ENCODE data around the gene ORM2.
A peak's percentile ranks its signal among the peaks of the same experiment; 100 is the strongest.
"Not testable (repeated sequence)": the region's sequence is repeated elsewhere in the genome, so short reads cannot be mapped to it uniquely, and the experiment has no call there.

ORM2 gene

GRCh38 chr9:114329625-114330022 is at the start of gene ORM2:
ORM2 (plus strand) TSS chr9:114329869; CDS start chr9:114329905, 36 bp downstream.
- H3K4me3 Mint-ChIP-seq; H3K9me3 Mint-ChIP-seq (ENCODE audit: low read depth); H3K36me3 Mint-ChIP-seq; H3K4me1 Mint-ChIP-seq (ENCODE audit: low read depth); H3K27me3 Mint-ChIP-seq: not testable (repeated sequence)
- peak within 1 kb of the TSS; percentile 76 for H3K27ac Mint-ChIP-seq

GRCh38 chr9:114280636-114281472 is 48.8 kb upstream of the ORM2 start:
- Mint-ChIP-seq H3K9me3 (ENCODE audit: low read depth) (no peaks in the 10 kb centered on the region), H3K27ac (no peak overlapping the region), H3K4me3 (no peak overlapping the region), H3K27me3 (no peaks in the 10 kb centered on the region), H3K36me3 (peaks cover 2% of the 10 kb centered on the region), H3K4me1 (ENCODE audit: low read depth) (no peaks in the 10 kb centered on the region)

DNA sequence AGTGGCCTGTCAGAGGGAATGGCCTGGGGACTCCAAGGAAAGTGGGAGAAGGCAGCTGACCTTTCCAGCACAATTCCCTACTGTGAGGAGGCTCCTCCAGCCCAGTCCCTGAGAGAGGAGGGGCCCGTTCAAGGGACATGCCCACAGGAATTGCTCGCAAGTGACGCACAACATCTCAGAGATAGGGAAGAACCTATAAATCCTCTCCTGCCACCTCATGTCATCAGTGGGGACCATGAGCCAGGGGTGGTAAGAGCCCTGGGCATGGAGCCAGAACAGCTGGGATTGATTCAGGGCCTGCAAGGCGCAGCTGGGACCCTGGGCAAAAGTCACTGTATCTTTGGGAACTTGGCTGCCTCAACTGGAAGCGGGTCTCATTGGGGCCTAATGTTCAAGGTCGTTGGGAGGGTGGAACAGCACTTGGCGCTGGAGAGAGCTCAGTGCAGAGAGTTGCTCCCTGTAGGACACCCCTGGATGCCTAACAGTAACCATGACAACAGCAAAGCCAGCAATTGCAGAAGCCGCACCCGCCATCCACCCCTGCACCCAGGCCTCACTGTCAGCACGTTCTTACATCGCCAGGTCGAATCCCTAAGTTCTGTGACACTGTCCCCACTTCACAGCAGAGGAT is 48.1 kb upstream of the ORM2 start:
- Mint-ChIP-seq H3K27ac (no peak overlapping the region), H3K36me3 (peaks cover 2% of the 10 kb centered on the region), H3K27me3 (no peaks in the 10 kb centered on the region), H3K4me1 (ENCODE audit: low read depth) (no peaks in the 10 kb centered on the region), H3K9me3 (ENCODE audit: low read depth) (no peaks in the 10 kb centered on the region), H3K4me3 (no peak overlapping the region)

- Mint-ChIP-seq H3K27ac (no peak overlapping the region), H3K4me3 (no peak overlapping the region), H3K27me3 (no peaks in the 10 kb centered on the region), H3K36me3 (peaks cover 2% of the 10 kb centered on the region), H3K9me3 (ENCODE audit: low read depth) (no peaks in the 10 kb centered on the region), H3K4me1 (ENCODE audit: low read depth) (no peaks in the 10 kb centered on the region)
Observed at GRCh38 chr9:114282104-114282485, 47.6 kb upstream of the ORM2 start.

GRCh38 chr9:114282507-114282906 is 47.2 kb upstream of the ORM2 start:
- Mint-ChIP-seq H3K9me3 (ENCODE audit: low read depth) (no peaks in the 10 kb centered on the region), H3K4me3 (no peak overlapping the region), H3K27me3 (no peaks in the 10 kb centered on the region), H3K27ac (no peak overlapping the region), H3K36me3 (peaks cover 2% of the 10 kb centered on the region), H3K4me1 (ENCODE audit: low read depth) (no peaks in the 10 kb centered on the region)

DNA sequence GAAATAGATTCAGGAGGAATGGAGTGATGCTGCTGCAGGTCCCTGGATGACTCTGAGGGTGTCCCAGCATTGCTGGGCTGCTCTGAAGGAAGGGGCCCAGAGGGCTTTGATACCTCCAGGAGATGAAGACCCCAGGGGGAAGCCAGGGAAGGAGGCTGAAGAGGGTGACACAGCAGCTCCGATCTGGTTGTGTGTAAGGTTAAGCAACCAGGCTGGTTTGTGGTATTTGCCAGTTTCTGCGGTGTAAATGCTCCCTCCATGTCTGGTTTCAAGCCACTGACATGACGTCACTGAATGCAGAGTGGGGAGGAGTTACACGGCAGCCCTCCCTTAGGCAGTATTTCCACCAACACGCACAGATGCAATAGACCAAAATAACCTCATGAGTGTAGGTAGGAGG is 46.7 kb upstream of the ORM2 start:
- H3K27ac Mint-ChIP-seq = no peak overlapping the region
- peaks cover 2% of the 10 kb centered on the region for H3K36me3 Mint-ChIP-seq
- H3K9me3 Mint-ChIP-seq (ENCODE audit: low read depth) = no peaks in the 10 kb centered on the region
- H3K4me1 Mint-ChIP-seq (ENCODE audit: low read depth) = no peaks in the 10 kb centered on the region
- H3K27me3 Mint-ChIP-seq = no peaks in the 10 kb centered on the region
- no peak overlapping the region for H3K4me3 Mint-ChIP-seq

DNA sequence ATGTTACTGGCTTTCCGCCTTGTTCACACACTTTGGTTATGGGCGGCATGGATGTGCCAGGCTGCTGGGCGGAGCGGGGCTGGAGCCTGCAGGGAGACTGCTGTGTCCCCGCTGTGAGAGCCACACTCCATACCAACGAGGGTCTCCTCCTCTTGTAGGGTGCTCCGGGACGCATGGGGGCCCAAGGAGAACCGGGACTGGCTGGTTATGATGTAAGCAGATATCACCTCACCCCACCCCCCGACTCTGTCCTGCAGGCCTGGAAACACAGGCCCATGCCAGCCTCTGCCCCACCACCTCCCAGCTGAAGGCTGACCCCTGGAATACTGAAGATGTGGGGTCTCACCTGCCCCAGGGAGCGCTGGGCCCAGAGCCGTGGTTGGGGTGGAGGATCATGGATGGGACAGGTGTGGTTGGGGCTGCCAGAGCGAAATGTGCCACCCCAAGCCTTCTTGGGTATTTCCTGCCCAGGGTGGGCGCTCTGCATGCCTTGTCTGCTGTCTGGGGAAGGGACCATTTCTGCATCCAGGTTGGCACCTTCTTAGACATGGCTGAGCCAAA is 46.0 kb upstream of the ORM2 start:
- Mint-ChIP-seq H3K4me1 (ENCODE audit: low read depth) (no peaks in the 10 kb centered on the region), H3K4me3 (no peak overlapping the region), H3K27me3 (no peaks in the 10 kb centered on the region), H3K36me3 (no peaks in the 10 kb centered on the region), H3K27ac (no peak overlapping the region), H3K9me3 (ENCODE audit: low read depth) (no peaks in the 10 kb centered on the region)

- H3K27ac Mint-ChIP-seq = no peak overlapping the region
- H3K4me1 Mint-ChIP-seq (ENCODE audit: low read depth) = no peaks in the 10 kb centered on the region
- H3K36me3 Mint-ChIP-seq = no peaks in the 10 kb centered on the region
Observed at GRCh38 chr9:114284316-114285060, 45.2 kb upstream of the ORM2 start.

GRCh38 chr9:114285166-114285867 is 44.4 kb upstream of the ORM2 start:
- Mint-ChIP-seq H3K4me3 (no peak overlapping the region), H3K4me1 (ENCODE audit: low read depth) (no peaks in the 10 kb centered on the region), H3K27ac (no peak overlapping the region), H3K27me3 (no peaks in the 10 kb centered on the region), H3K9me3 (ENCODE audit: low read depth) (no peaks in the 10 kb centered on the region), H3K36me3 (no peaks in the 10 kb centered on the region)

More at GRCh38 chr9:114284316-114285060, 45.2 kb upstream of the ORM2 start:
- H3K27me3 Mint-ChIP-seq = no peaks in the 10 kb centered on the region
- no peak overlapping the region for H3K4me3 Mint-ChIP-seq
- H3K9me3 Mint-ChIP-seq (ENCODE audit: low read depth) = no peaks in the 10 kb centered on the region

GRCh38 chr9:114286146-114286679 is 43.5 kb upstream of the ORM2 start:
- Mint-ChIP-seq H3K27ac (no peak overlapping the region), H3K27me3 (no peaks in the 10 kb centered on the region)

DNA sequence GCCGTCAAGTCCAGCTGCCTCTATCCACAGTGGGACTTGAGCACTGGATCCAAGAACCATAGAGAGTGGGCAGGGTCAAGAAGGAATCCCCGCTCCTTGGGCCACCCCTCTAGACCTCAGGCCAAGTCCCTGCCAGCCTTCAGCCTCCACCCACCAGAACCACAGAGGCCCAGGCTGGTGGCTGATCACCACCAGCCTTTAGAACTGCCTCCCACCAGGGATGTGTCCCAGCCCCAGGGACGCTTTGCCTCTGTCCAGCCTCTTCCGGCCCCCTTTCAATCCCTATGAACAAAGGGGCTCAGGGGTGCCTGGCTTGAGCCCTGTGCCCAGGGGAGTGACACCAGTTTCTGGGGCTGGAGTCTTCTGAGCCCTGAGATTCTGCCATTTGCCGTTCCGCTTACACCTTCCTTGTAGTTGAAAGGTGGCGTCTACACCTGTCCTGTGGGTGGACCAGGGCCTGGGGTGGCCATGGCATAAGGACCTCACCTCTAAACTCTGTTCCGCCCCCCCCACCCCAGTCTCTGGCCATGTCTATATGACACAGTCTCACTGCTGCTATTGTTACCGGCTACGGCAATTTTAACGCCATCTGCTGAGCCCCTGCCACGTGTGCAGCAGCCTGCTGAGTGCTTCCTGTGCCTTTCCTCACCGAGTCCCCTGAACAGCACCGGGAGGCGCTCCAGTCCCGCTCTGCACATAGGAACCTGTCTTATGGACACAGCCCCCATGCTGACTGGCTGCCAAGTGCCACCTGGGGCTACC is 42.5 kb upstream of the ORM2 start:
- Mint-ChIP-seq H3K27me3 (no peaks in the 10 kb centered on the region), H3K27ac (no peak overlapping the region), H3K4me3 (no peak overlapping the region), H3K4me1 (ENCODE audit: low read depth) (peaks cover 2% of the 10 kb centered on the region), H3K36me3 (no peaks in the 10 kb centered on the region), H3K9me3 (ENCODE audit: low read depth) (no peaks in the 10 kb centered on the region)

More at GRCh38 chr9:114286146-114286679, 43.5 kb upstream of the ORM2 start:
- Mint-ChIP-seq H3K36me3 (no peaks in the 10 kb centered on the region), H3K4me3 (no peak overlapping the region), H3K4me1 (ENCODE audit: low read depth) (peaks cover 2% of the 10 kb centered on the region), H3K9me3 (ENCODE audit: low read depth) (no peaks in the 10 kb centered on the region)

DNA sequence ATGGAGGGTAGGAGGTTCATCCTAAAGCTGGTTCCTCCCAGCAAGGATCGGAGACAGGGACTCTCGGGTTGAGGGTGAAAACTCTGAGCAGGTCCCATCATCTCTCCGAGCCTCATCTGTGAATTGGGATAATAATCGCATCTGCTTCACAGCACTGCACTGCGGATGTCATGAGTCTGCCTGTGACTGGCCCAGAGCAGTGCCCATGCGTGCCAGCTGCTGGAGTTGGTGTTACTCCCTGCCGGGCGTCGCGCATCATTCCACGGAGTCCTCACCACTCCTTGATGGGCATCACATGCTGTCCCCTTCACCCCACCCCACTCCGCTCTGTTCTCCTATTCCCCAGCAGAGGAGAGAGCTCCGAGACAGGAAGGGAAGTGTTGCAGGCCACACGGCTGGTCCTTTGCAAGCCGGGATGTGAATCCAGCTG is 41.9 kb upstream of the ORM2 start:
- Mint-ChIP-seq H3K27ac (no peak overlapping the region), H3K4me1 (ENCODE audit: low read depth) (peaks cover 2% of the 10 kb centered on the region), H3K27me3 (peaks cover 1% of the 10 kb centered on the region)

GRCh38 chr9:114288193-114289091 is 41.2 kb upstream of the ORM2 start:
- H3K27ac Mint-ChIP-seq = no peak overlapping the region
- no peaks in the 10 kb centered on the region for H3K36me3 Mint-ChIP-seq
- peaks cover 1% of the 10 kb centered on the region for H3K27me3 Mint-ChIP-seq
- peaks cover 2% of the 10 kb centered on the region for H3K4me1 Mint-ChIP-seq (ENCODE audit: low read depth)
- H3K9me3 Mint-ChIP-seq (ENCODE audit: low read depth) = no peaks in the 10 kb centered on the region
- no peak overlapping the region for H3K4me3 Mint-ChIP-seq

More for the DNA sequence above, 41.9 kb upstream of the ORM2 start:
- H3K9me3 Mint-ChIP-seq (ENCODE audit: low read depth) = no peaks in the 10 kb centered on the region
- no peaks in the 10 kb centered on the region for H3K36me3 Mint-ChIP-seq
- H3K4me3 Mint-ChIP-seq = no peak overlapping the region
